Muscle of back (tissue), 11 donors: ENCODE measurements around the gene CAST. TPM values are rescaled to one million over a fixed set of nuclear protein-coding genes. Genes with fewer than 3 reads are reported as not detected.
A peak's percentile ranks its signal among the peaks of the same experiment; 100 is the strongest.
"Not testable (repeated sequence)": the region's sequence is repeated elsewhere in the genome, so short reads cannot be mapped to it uniquely, and the experiment has no call there.

ENCODE experiments used
- DNase-seq, 3 donors: peaks; one replicate each; pipeline versions ENCODE4 v3.0.0 to v3.0.0-alpha.2; 2013
- polyA plus RNA-seq, 10 donors: library from polyadenylated mRNA; unstranded; fragments of 120-200 nt; gene quantifications; one replicate each; pipeline ENCODE4 v1.2.1, GENCODE V29; 2013; ENCODE audit not compliant: insufficient read length in 10 of 10

The CAST gene
- polyA plus RNA-seq, 10 donors, result 106 to 164 (median 118) TPM

- no peak for DNase-seq
Observed at GRCh38 chr5:96743065-96743768, 81.0 kb downstream of the CAST start.

- DNase-seq, result no peak
Observed at GRCh38 chr5:96743805-96744204, 81.6 kb downstream of the CAST start.

GRCh38 chr5:96744218-96744617 is 82.0 kb downstream of the CAST start:
- not testable (repeated sequence) for DNase-seq

GRCh38 chr5:96745025-96745424 is 82.8 kb downstream of the CAST start:
- no peak for DNase-seq

GRCh38 chr5:96745844-96746531 is 83.8 kb downstream of the CAST start:
- DNase-seq, result no peak

GRCh38 chr5:96747720-96748119 is 85.5 kb downstream of the CAST start:
- DNase-seq, result no peak

GRCh38 chr5:96750110-96750822 is 88.1 kb downstream of the CAST start:
- no peak for DNase-seq

- no peak for DNase-seq
Observed at GRCh38 chr5:96751203-96752169, 89.3 kb downstream of the CAST start.

GRCh38 chr5:96752341-96753016 is 90.3 kb downstream of the CAST start:
- peak; percentile 56 to 70 (median 68) for DNase-seq

GRCh38 chr5:96753017-96753397 is 90.8 kb downstream of the CAST start:
- DNase-seq, result no peak

- DNase-seq, result no peak
Observed at GRCh38 chr5:96753848-96754247, 91.7 kb downstream of the CAST start.

GRCh38 chr5:96755851-96756250 is 93.7 kb downstream of the CAST start:
- DNase-seq, result no peak

- DNase-seq, result no peak
Observed at GRCh38 chr5:96756985-96757384, 94.8 kb downstream of the CAST start.

- DNase-seq, result no peak
Observed at GRCh38 chr5:96758621-96759020, 96.4 kb downstream of the CAST start.

GRCh38 chr5:96761618-96762017 is 99.4 kb downstream of the CAST start:
- no peak for DNase-seq

- no peak for DNase-seq
Observed at GRCh38 chr5:96763026-96763425, 100.8 kb downstream of the CAST start.

GRCh38 chr5:96765043-96765442 is 102.9 kb downstream of the CAST start:
- DNase-seq, result no peak

- DNase-seq, result no peak
Observed at GRCh38 chr5:96768708-96769251, 106.6 kb downstream of the CAST start.

- no peak for DNase-seq
Observed at GRCh38 chr5:96771395-96771794, 109.2 kb downstream of the CAST start.

GRCh38 chr5:96772111-96772510 is 109.9 kb downstream of the CAST start:
- DNase-seq, result no peak

GRCh38 chr5:96772542-96772941 is 110.4 kb downstream of the CAST start:
- DNase-seq, result no peak
